Measurements from ENCODE around the gene FGF9.

FGF9 gene

GRCh38 chr13:21639561-21639960, 31.3 kb upstream of the FGF9 start:
- no peak overlapping the region for H3K4me3 ChIP-seq (ENCODE audit: low read depth, low read length)
- TF ChIP-seq CTCF (IDR thresholded peaks at IDR 0.05; ENCODE audit: low read depth, low read length) (no peak), MYC (IDR thresholded peaks at IDR 0.05; ENCODE audit: low read depth, low read length) (no peak), POLR2A (IDR thresholded peaks at IDR 0.05; ENCODE audit: extremely low read depth, insufficient read length) (no peak), MAX (IDR thresholded peaks at IDR 0.05; ENCODE audit: low read depth, low read length) (no peak)
- DNase-seq (ENCODE audit: low read depth), result no peak

- no peak for TF ChIP-seq CTCF (IDR thresholded peaks at IDR 0.05; ENCODE audit: low read depth, low read length)
- TF ChIP-seq MYC (IDR thresholded peaks at IDR 0.05; ENCODE audit: low read depth, low read length), result no peak
- no peak for TF ChIP-seq POLR2A (IDR thresholded peaks at IDR 0.05; ENCODE audit: extremely low read depth, insufficient read length)
- TF ChIP-seq MAX (IDR thresholded peaks at IDR 0.05; ENCODE audit: low read depth, low read length), result no peak
- H3K4me3 ChIP-seq (ENCODE audit: low read depth, low read length), result no peak overlapping the region
- DNase-seq (ENCODE audit: low read depth), result no peak
Observed at GRCh38 chr13:21641629-21642028, 29.2 kb upstream of the FGF9 start.

GRCh38 chr13:21657538-21657937, 13.3 kb upstream of the FGF9 start:
- DNase-seq (ENCODE audit: low read depth), result no peak
- no peak for TF ChIP-seq MYC (IDR thresholded peaks at IDR 0.05; ENCODE audit: low read depth, low read length)
- TF ChIP-seq POLR2A (IDR thresholded peaks at IDR 0.05; ENCODE audit: extremely low read depth, insufficient read length), result no peak
- no peak for TF ChIP-seq MAX (IDR thresholded peaks at IDR 0.05; ENCODE audit: low read depth, low read length)
- no peak for TF ChIP-seq CTCF (IDR thresholded peaks at IDR 0.05; ENCODE audit: low read depth, low read length)
- no peak overlapping the region for H3K4me3 ChIP-seq (ENCODE audit: low read depth, low read length)

- H3K4me3 ChIP-seq (ENCODE audit: low read depth, low read length), result no peak overlapping the region
- DNase-seq (ENCODE audit: low read depth), result no peak
- TF ChIP-seq MYC (IDR thresholded peaks at IDR 0.05; ENCODE audit: low read depth, low read length) (no peak), POLR2A (IDR thresholded peaks at IDR 0.05; ENCODE audit: extremely low read depth, insufficient read length) (no peak), MAX (IDR thresholded peaks at IDR 0.05; ENCODE audit: low read depth, low read length) (no peak), CTCF (IDR thresholded peaks at IDR 0.05; ENCODE audit: low read depth, low read length) (no peak)
Observed at GRCh38 chr13:21659087-21659486, 11.8 kb upstream of the FGF9 start.

- no peak for DNase-seq (ENCODE audit: low read depth)
- no peak overlapping the region for H3K4me3 ChIP-seq (ENCODE audit: low read depth, low read length)
- TF ChIP-seq POLR2A (IDR thresholded peaks at IDR 0.05; ENCODE audit: extremely low read depth, insufficient read length) (no peak), CTCF (IDR thresholded peaks at IDR 0.05; ENCODE audit: low read depth, low read length) (no peak), MAX (IDR thresholded peaks at IDR 0.05; ENCODE audit: low read depth, low read length) (no peak)
Observed at GRCh38 chr13:21661097-21661909, 9.6 kb upstream of the FGF9 start.

Data from NB4 (cell line).